T-helper 17 cell (primary cell): ENCODE measurements around the gene VN1R5. TPM values are rescaled to one million over a fixed set of nuclear protein-coding genes. Genes with fewer than 3 reads are reported as not detected.
"Not testable (repeated sequence)": the region's sequence is repeated elsewhere in the genome, so short reads cannot be mapped to it uniquely, and the experiment has no call there.

Experiments
- ATAC-seq: fragments of 150-1000 bp; cut with Tn5 transposase; 2 replicates; pipeline ENCODE4 v1.10.0; 2021; ENCODE audit warnings: mild to moderate bottlenecking, moderate library complexity
- DNase-seq, 3 donors: peaks; one replicate each; pipeline versions ENCODE4 v3.0.0 to v3.0.0-alpha.2; 2020 to 2021
- H3K9me3 ChIP-seq: one replicate; pipeline ENCODE4 v1.7.0; 2013; ENCODE audit warnings: low read length, mild to moderate bottlenecking; ENCODE audit not compliant: control insufficient read depth, poor library complexity, severe bottlenecking
- H3K27ac Mint-ChIP-seq: one replicate; pipeline ENCODE4 v1.8.0; 2022; ENCODE audit warnings: mild to moderate bottlenecking, moderate library complexity, mixed read lengths
- H3K27me3 Mint-ChIP-seq: one replicate; pipeline ENCODE4 v1.8.0; 2022; ENCODE audit warnings: mixed read lengths
- H3K36me3 Mint-ChIP-seq: one replicate; pipeline ENCODE4 v1.8.0; 2022; ENCODE audit warnings: low read depth, mixed read lengths
- H3K4me1 Mint-ChIP-seq: one replicate; pipeline ENCODE4 v1.8.0; 2022; ENCODE audit warnings: mild to moderate bottlenecking, mixed read lengths
- H3K4me3 Mint-ChIP-seq: one replicate; pipeline ENCODE4 v1.8.0; 2022; ENCODE audit warnings: mild to moderate bottlenecking, moderate library complexity, mixed read lengths
- total RNA-seq, 4 donors: library from RNA in 2 of 4; stranded (reverse) in 2 of 4; gene quantifications; one replicate each; pipeline ENCODE4 v1.2.3 and lab custom pipeline; 2022 to 2026

The VN1R5 gene
- total RNA-seq, 2 donors from 2014 or later = not detected

- Mint-ChIP-seq H3K4me3 (no peak overlapping the region), H3K27ac (no peak overlapping the region), H3K4me1 (no peaks in the 10 kb centered on the region), H3K27me3 (no peaks in the 10 kb centered on the region), H3K36me3 (no peaks in the 10 kb centered on the region)
- no peaks in the 10 kb centered on the region for H3K9me3 ChIP-seq
- no peak for DNase-seq
- ATAC-seq = no peak
Measured at GRCh38 chr1:247287460-247287859, 31.6 kb downstream of the VN1R5 start.

GRCh38 chr1:247288341-247288740, 32.5 kb downstream of the VN1R5 start:
- ATAC-seq = no peak
- Mint-ChIP-seq H3K36me3 (no peaks in the 10 kb centered on the region), H3K4me3 (no peak overlapping the region), H3K4me1 (no peaks in the 10 kb centered on the region), H3K27ac (no peak overlapping the region), H3K27me3 (no peaks in the 10 kb centered on the region)
- no peaks in the 10 kb centered on the region for H3K9me3 ChIP-seq
- no peak for DNase-seq

- not testable (repeated sequence) for ATAC-seq, H3K36me3 Mint-ChIP-seq, H3K9me3 ChIP-seq, H3K4me3 Mint-ChIP-seq, H3K4me1 Mint-ChIP-seq, DNase-seq, H3K27me3 Mint-ChIP-seq, H3K27ac Mint-ChIP-seq
Measured at GRCh38 chr1:247289274-247289892, 33.5 kb downstream of the VN1R5 start.

- no peaks in the 10 kb centered on the region for H3K36me3 Mint-ChIP-seq
- DNase-seq (no peak), ATAC-seq (no peak)
Measured at GRCh38 chr1:247290576-247290975, 34.7 kb downstream of the VN1R5 start.

GRCh38 chr1:247291161-247291560, 35.3 kb downstream of the VN1R5 start:
- no peaks in the 10 kb centered on the region for H3K4me1 Mint-ChIP-seq
- H3K4me3 Mint-ChIP-seq = no peak overlapping the region
- H3K27me3 Mint-ChIP-seq = peaks cover 11% of the 10 kb centered on the region
- ATAC-seq (no peak), DNase-seq (no peak)
- H3K27ac Mint-ChIP-seq = no peak overlapping the region
- H3K36me3 Mint-ChIP-seq = no peaks in the 10 kb centered on the region
- no peaks in the 10 kb centered on the region for H3K9me3 ChIP-seq

More at GRCh38 chr1:247290576-247290975, 34.7 kb downstream of the VN1R5 start:
- H3K27me3 Mint-ChIP-seq = peaks cover 11% of the 10 kb centered on the region
- H3K4me3 Mint-ChIP-seq = no peak overlapping the region
- no peak overlapping the region for H3K27ac Mint-ChIP-seq
- no peaks in the 10 kb centered on the region for H3K9me3 ChIP-seq
- H3K4me1 Mint-ChIP-seq = no peaks in the 10 kb centered on the region

- no peak overlapping the region for H3K4me3 Mint-ChIP-seq
- no peak overlapping the region for H3K27ac Mint-ChIP-seq
- H3K36me3 Mint-ChIP-seq = no peaks in the 10 kb centered on the region
- peaks cover 11% of the 10 kb centered on the region for H3K27me3 Mint-ChIP-seq
- H3K9me3 ChIP-seq = no peaks in the 10 kb centered on the region
- no peak for DNase-seq
- ATAC-seq = no peak
- no peaks in the 10 kb centered on the region for H3K4me1 Mint-ChIP-seq
Measured at GRCh38 chr1:247291833-247292561, 36.1 kb downstream of the VN1R5 start.

GRCh38 chr1:247293047-247293446, 37.2 kb downstream of the VN1R5 start:
- Mint-ChIP-seq H3K36me3 (no peaks in the 10 kb centered on the region), H3K4me1 (no peaks in the 10 kb centered on the region), H3K4me3 (no peak overlapping the region), H3K27me3 (peaks cover 11% of the 10 kb centered on the region), H3K27ac (no peak overlapping the region)
- no peaks in the 10 kb centered on the region for H3K9me3 ChIP-seq
- ATAC-seq (no peak), DNase-seq (no peak)

- DNase-seq (no peak), ATAC-seq (no peak)
- no peaks in the 10 kb centered on the region for H3K36me3 Mint-ChIP-seq
- no peak overlapping the region for H3K27ac Mint-ChIP-seq
- H3K9me3 ChIP-seq = no peaks in the 10 kb centered on the region
- no peak overlapping the region for H3K4me3 Mint-ChIP-seq
- H3K4me1 Mint-ChIP-seq = no peaks in the 10 kb centered on the region
- peaks cover 11% of the 10 kb centered on the region for H3K27me3 Mint-ChIP-seq
Measured at GRCh38 chr1:247294282-247294681, 38.4 kb downstream of the VN1R5 start.

GRCh38 chr1:247295274-247295684, 39.4 kb downstream of the VN1R5 start:
- H3K27ac Mint-ChIP-seq = no peak overlapping the region
- peaks cover 11% of the 10 kb centered on the region for H3K27me3 Mint-ChIP-seq
- H3K4me1 Mint-ChIP-seq = no peaks in the 10 kb centered on the region
- H3K36me3 Mint-ChIP-seq = no peaks in the 10 kb centered on the region
- H3K4me3 Mint-ChIP-seq = no peak overlapping the region
- ATAC-seq (no peak), DNase-seq (no peak)
- no peaks in the 10 kb centered on the region for H3K9me3 ChIP-seq

GRCh38 chr1:247295746-247296145, 39.9 kb downstream of the VN1R5 start:
- Mint-ChIP-seq H3K27ac (no peak overlapping the region), H3K27me3 (peaks cover 11% of the 10 kb centered on the region), H3K4me3 (no peak overlapping the region), H3K4me1 (no peaks in the 10 kb centered on the region), H3K36me3 (no peaks in the 10 kb centered on the region)
- ATAC-seq = no peak
- no peaks in the 10 kb centered on the region for H3K9me3 ChIP-seq
- no peak for DNase-seq

GRCh38 chr1:247296599-247297180, 40.8 kb downstream of the VN1R5 start:
- H3K27ac Mint-ChIP-seq = no peak overlapping the region
- no peak overlapping the region for H3K4me3 Mint-ChIP-seq
- no peak for ATAC-seq
- DNase-seq = no peak
- no peaks in the 10 kb centered on the region for H3K36me3 Mint-ChIP-seq
- peaks cover 11% of the 10 kb centered on the region for H3K27me3 Mint-ChIP-seq
- H3K9me3 ChIP-seq = no peaks in the 10 kb centered on the region
- no peaks in the 10 kb centered on the region for H3K4me1 Mint-ChIP-seq

GRCh38 chr1:247297263-247298123, 41.6 kb downstream of the VN1R5 start:
- Mint-ChIP-seq H3K27me3 (peaks cover 11% of the 10 kb centered on the region), H3K4me3 (no peak overlapping the region), H3K36me3 (no peaks in the 10 kb centered on the region), H3K27ac (no peak overlapping the region), H3K4me1 (no peaks in the 10 kb centered on the region)
- DNase-seq = no peak
- ATAC-seq = no peak
- H3K9me3 ChIP-seq = no peaks in the 10 kb centered on the region

- no peaks in the 10 kb centered on the region for H3K9me3 ChIP-seq
- H3K4me1 Mint-ChIP-seq = no peaks in the 10 kb centered on the region
- H3K27me3 Mint-ChIP-seq = peaks cover 11% of the 10 kb centered on the region
- no peak overlapping the region for H3K4me3 Mint-ChIP-seq
- DNase-seq (no peak), ATAC-seq (no peak)
- no peak overlapping the region for H3K27ac Mint-ChIP-seq
- H3K36me3 Mint-ChIP-seq = peaks cover 2% of the 10 kb centered on the region
Measured at GRCh38 chr1:247298124-247298481, 42.2 kb downstream of the VN1R5 start.
